NK-92 treated with Interleukin-12 subunit alpha and Interleukin-12 subunit beta, amount 100 ng/mL, for 24 hours (cell line): ENCODE measurements around the gene ABCA6.
"Not testable (repeated sequence)": the region's sequence is repeated elsewhere in the genome, so short reads cannot be mapped to it uniquely, and the experiment has no call there.

ENCODE experiments used
- DNase-seq: peaks from one replicate; lab custom pipeline; 2025; lab: John Stamatoyannopoulos, UW

ABCA6 gene

DNA sequence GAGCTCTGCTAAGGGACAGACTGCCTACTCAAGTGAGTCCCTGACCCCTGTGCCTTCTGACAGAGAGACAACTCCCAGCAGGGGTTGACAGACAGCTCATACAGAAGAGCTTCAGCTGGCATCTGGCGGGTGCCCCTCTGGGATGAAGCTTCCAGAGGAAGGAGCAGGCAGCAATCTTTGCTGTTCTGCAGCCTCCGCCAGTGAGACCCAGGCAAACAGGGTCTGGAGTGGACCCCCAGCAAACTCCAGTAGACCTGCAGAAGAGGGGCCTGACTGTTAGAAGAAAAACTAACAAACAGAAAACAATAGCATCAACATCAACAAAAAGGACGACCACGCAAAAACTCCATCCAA lies 70.5 kb downstream of the ABCA6 start:
- DNase-seq: not testable (repeated sequence)

GRCh38 chr17:69070378-69071232 lies 71.1 kb downstream of the ABCA6 start:
- not testable (repeated sequence) for DNase-seq

- no peak for DNase-seq
Observed at GRCh38 chr17:69069226-69069750, 72.4 kb downstream of the ABCA6 start.

- DNase-seq: no peak
Observed at GRCh38 chr17:69067274-69068047, 74.2 kb downstream of the ABCA6 start.

GRCh38 chr17:69066482-69066881 lies 75.2 kb downstream of the ABCA6 start:
- DNase-seq: no peak

- no peak for DNase-seq
Observed at GRCh38 chr17:69065113-69065512, 76.6 kb downstream of the ABCA6 start.

- no peak for DNase-seq
Observed at GRCh38 chr17:69064476-69064875, 77.2 kb downstream of the ABCA6 start.

- DNase-seq: no peak
Observed at GRCh38 chr17:69064001-69064400, 77.7 kb downstream of the ABCA6 start.

DNA sequence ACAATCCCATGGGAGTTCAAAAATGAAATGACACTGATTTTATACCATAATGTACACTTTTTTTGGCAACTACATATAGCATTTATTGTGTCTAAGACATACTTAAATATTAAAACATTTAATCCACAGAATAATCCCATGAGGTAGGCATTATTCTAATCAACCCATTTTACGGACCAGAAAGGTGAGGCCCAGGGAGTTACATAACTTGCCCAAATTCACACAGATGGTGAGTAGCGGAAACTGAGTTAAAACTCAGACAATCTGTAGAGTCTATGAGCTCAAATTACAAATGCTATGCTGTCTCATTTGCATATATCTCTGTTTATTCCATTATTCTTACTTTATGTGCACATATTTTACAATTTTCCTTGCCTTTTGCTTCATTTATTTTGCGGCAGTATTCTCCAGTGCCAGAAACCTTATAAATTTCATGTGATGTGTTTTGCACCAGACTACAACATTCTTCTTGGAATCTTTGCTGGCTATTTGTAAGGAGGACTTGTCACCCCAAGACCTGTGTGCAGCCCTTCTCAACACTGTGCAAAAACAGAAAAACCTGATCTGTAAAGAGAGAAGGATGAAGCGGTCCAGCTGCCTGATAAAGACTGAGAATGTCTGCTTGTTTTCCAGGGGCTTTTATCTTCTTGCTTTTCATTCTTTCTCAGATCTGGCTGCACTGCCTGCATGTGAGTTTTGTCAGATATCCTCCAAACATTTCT lies 78.7 kb downstream of the ABCA6 start:
- no peak for DNase-seq

- no peak for DNase-seq
Observed at GRCh38 chr17:69061721-69062556, 79.8 kb downstream of the ABCA6 start.

DNA sequence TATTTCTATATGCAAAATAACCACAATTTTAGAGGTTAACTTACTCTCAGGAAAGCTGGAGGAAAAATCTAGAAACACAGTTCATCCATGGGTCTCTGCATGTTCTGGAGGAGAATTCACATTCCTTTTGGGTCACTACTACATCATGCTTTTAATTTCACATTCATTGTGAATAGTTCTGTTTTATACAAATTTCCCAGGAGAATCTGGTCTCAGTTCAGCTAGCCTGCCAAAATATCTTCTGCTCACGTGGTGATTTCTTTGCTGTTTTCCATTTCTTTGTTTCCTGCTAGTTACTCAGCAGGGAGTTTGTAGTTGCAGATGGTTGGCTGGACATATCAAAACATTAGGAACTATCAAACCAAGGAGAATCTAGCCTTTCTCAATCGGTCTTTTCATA lies 80.9 kb downstream of the ABCA6 start, which contains the start of gene ABCA9:
ABCA9 (minus strand) TSS at position 106 of the 400 bp plus-strand sequence. CDS start 9,801 bp downstream, outside the sequence.
- no peak for DNase-seq

DNA sequence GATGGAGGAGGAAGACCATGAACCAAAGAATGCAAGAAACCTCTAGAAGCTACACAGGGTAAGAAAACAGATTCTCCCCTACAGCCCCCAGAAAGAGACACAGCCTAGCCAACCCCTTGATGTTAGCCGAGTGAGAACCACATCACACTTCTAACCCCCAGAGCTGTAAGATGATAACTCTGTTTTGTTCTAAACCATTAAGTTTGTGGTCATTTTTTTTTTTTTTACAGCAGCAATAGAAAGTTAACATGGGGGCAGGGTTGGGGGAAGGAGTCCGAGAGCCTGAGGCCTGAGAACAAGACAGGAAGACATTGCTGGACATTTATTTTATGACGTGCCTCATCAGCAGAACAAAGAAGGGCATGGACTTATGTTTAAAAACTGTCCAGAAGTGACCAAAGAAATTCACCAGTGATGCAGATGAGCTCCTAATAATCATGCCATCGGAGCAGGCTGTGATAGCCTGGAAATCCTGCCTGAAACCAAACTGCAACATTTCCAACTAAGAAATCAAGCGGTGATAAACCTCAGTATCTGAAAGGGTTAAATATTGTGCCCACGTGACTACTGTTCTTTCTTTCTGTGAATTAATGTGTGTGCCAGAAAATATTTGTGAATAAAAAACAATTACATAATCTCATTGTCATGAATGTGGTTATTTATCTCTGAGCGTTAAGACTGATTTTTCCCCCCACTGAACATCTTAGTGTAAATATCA lies 82.1 kb downstream of the ABCA6 start:
- no peak for DNase-seq

- no peak for DNase-seq
Observed at GRCh38 chr17:69058165-69058564, 83.5 kb downstream of the ABCA6 start.

- no peak for DNase-seq
Observed at GRCh38 chr17:69057280-69057679, 84.4 kb downstream of the ABCA6 start.

DNA sequence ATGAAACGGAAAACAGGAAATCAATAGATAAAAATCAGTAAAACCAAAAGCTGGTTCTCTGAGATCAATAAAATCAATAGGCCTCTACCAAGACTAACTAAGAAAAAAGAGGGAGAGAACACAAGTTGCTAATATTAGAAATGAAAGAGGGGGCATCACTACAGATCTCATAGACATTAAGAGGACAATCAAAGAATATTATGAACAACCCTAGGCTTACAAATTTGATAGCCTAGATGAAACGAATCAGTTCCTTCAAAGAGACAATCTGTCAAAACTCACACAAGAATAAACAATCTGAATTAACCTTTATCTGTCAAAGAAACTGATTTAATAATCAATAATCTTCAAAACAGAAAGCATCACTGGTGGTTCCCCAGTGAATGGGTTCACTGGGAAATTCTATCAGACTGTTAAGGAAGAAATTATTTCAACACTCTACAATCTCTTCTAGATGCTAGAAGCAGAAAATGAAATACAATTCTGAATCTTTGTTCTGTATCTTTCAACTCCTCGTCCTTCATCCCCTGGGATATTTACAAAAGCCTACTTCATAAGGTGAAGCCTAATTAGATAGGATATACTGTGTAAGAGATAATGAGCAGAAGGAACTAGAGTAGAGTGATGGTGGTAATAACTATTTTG lies 85.4 kb downstream of the ABCA6 start:
- no peak for DNase-seq

- DNase-seq: no peak
Observed at GRCh38 chr17:69055334-69055733, 86.4 kb downstream of the ABCA6 start.

DNA sequence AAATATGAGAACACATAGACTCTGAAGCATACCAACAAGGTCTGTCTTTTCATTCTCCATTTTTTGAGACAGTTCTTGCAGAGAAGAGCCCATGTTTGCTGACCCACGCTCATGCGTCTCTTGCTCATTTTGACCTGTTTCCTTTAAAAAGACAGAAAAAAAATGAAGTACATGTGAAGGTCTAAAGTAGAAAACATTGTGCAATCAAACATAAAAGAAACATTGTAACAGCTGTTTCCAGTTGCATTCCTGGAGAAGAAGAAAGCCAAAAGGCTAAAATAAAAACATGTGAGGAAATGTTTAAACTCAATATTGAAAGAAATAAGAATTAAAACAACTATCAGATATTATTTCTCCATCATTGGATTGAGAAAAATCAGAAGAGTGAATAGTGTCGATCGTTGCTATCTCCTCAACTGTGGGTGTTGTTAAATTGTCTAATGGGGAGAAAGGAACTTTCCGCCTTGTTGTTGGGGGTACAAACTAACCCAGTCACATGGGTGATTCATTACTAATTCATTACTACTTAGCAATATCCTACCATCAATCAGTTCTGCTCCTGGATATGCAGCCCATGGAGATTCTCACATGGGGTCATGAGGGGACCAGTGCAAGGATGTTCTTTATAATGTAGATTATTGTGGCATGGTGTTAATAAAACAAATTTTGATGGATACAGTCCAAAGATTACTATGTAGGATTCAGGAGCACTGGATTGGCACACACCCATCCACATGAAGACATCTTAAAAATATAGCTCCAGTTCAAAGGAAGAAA lies 90.5 kb downstream of the ABCA6 start:
- DNase-seq: no peak

DNA sequence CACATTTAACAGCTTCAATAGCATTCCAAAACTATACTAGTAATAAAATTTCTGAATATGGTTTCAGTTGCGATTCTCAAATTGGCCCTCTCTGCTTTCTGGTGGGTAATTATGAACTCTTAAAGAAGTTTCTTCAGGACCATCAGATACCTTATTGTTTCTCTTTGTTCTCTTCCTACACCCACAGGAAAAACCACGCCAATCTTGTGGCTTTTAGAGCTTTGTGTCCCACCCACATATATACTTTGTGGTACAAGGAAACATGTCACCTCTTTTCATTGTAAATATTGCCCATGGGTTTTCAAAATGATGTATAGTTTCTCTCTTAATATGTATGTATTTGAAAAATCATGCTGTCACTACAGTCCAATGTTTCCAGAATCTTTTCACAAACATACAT lies 93.1 kb downstream of the ABCA6 start:
- DNase-seq: no peak
